GM18507 (cell line): Measurements from ENCODE around the gene MAPK8IP2.
"Not testable (repeated sequence)": the region's sequence is repeated elsewhere in the genome, so short reads cannot be mapped to it uniquely, and the experiment has no call there.

Source experiments
- DNase-seq: peaks from one replicate; pipeline ENCODE4 v3.0.0; 2011; ENCODE audit warnings: low read depth; ENCODE audit not compliant: insufficient read length; ENCODE audit errors: extremely low spot score
- FAIRE-seq: peaks from 2 replicates; lab custom pipeline; 2011; peaks lifted over from hg19 to GRCh38; lab: Jason Lieb, UNC

The MAPK8IP2 gene

GRCh38 chr22:50586416-50586815 is 14.2 kb upstream of the MAPK8IP2 start:
- FAIRE-seq: no peak
- no peak for DNase-seq

- DNase-seq (no peak), FAIRE-seq (no peak)
Measured at GRCh38 chr22:50587407-50587806, 13.2 kb upstream of the MAPK8IP2 start.

GRCh38 chr22:50595189-50595588 is 5.4 kb upstream of the MAPK8IP2 start:
- DNase-seq: no peak
- FAIRE-seq: no peak

GRCh38 chr22:50597097-50597496 is 3.5 kb upstream of the MAPK8IP2 start:
- DNase-seq (no peak), FAIRE-seq (no peak)

GRCh38 chr22:50599816-50600455 is 657 bp upstream of the MAPK8IP2 start:
- DNase-seq (no peak), FAIRE-seq (no peak)

GRCh38 chr22:50600967-50601668 is 525 bp downstream of the MAPK8IP2 start:
- no peak for FAIRE-seq

GRCh38 chr22:50601669-50602337 is 1.2 kb downstream of the MAPK8IP2 start:
- FAIRE-seq (no peak), DNase-seq (no peak)

More at GRCh38 chr22:50600967-50601668, 525 bp downstream of the MAPK8IP2 start:
- no peak for DNase-seq

- no peak for FAIRE-seq
- DNase-seq: no peak
Measured at GRCh38 chr22:50602338-50602700, 1.7 kb downstream of the MAPK8IP2 start.

- DNase-seq: no peak
- FAIRE-seq: no peak
Measured at GRCh38 chr22:50603511-50604255, 3.1 kb downstream of the MAPK8IP2 start.

- DNase-seq: no peak
- FAIRE-seq: no peak
Measured at GRCh38 chr22:50604256-50605001, 3.8 kb downstream of the MAPK8IP2 start.

GRCh38 chr22:50605002-50605612 is 4.5 kb downstream of the MAPK8IP2 start:
- DNase-seq: no peak
- FAIRE-seq: no peak

- no peak for FAIRE-seq
- no peak for DNase-seq
Measured at GRCh38 chr22:50605613-50606074, 5.1 kb downstream of the MAPK8IP2 start.

- DNase-seq (no peak), FAIRE-seq (no peak)
Measured at GRCh38 chr22:50606165-50606945, 5.8 kb downstream of the MAPK8IP2 start.

GRCh38 chr22:50606946-50607658 is 6.5 kb downstream of the MAPK8IP2 start:
- DNase-seq (no peak), FAIRE-seq (no peak)

GRCh38 chr22:50607659-50608020 is 7.0 kb downstream of the MAPK8IP2 start:
- FAIRE-seq (no peak), DNase-seq (no peak)

GRCh38 chr22:50608058-50608840 is 7.7 kb downstream of the MAPK8IP2 start:
- DNase-seq, FAIRE-seq: not testable (repeated sequence)

- DNase-seq: no peak
- FAIRE-seq: no peak
Measured at GRCh38 chr22:50608996-50609395, 8.4 kb downstream of the MAPK8IP2 start.
